Ovary (tissue), 3 donors: ENCODE measurements around the gene PRAME.

ENCODE experiments used
- CTCF ChIP-seq, 3 donors: fragments of 450-650 bp in 2 of 3; fragments of 200-600 bp in 1 of 3; IDR thresholded peaks; one replicate each; pipeline versions ENCODE4 v1.5.1 to v1.8.0; 2016 to 2022; ENCODE audit warnings: antibody characterized with exemption in 3 of 3, mild to moderate bottlenecking in 1 of 3
- POLR2A ChIP-seq: fragments of 450-650 bp; IDR thresholded peaks from one replicate; pipeline ENCODE4 v1.6.1; 2017; ENCODE audit warnings: antibody characterized with exemption, mild to moderate bottlenecking, moderate library complexity
- donor health status: DM: no; HTN: no; CAD: no.

DNA sequence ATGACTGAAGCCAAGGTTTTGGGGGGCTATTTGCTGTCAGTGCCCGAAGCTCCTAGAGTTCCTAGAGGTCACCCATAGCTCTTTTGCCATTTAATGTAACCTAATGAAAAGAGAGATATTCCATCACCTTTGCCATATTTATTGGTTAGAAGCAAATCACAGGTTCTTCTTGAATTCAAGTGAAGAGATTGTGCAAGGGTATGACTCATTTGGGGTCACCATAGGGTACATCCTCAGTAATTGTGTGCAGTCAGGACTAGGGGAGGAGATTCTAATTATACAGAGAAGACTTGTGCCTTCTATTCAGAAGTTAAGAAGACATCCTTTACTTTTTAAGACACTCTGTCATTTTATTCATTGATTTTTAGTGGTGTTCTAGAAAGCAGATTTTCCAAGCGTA, 6.9 kb upstream of the PRAME start:
- TF ChIP-seq POLR2A (no peak), CTCF (IDR thresholded peaks at IDR 0.05) (no peak)
